KOPT-K1 (cell line): ENCODE results near the gene MYCBP2.

Source experiments
- H3K27ac ChIP-seq: fragments of 200-600 bp; sonication (generic); 2 replicates; pipeline ENCODE4 v1.5.1; 2016; ENCODE audit warnings: antibody characterized with exemption, mild to moderate bottlenecking, low read depth, low read length; ENCODE audit not compliant: poor library complexity, severe bottlenecking
- H3K36me3 ChIP-seq: fragments of 200-600 bp; sonication (generic); 2 replicates; pipeline ENCODE4 v1.5.1; 2017; ENCODE audit warnings: antibody characterized with exemption, mild to moderate bottlenecking, low read length, moderate library complexity; ENCODE audit not compliant: insufficient read depth
- H3K9me3 ChIP-seq: fragments of 200-600 bp; sonication (generic); 2 replicates; pipeline ENCODE4 v1.5.1; 2017; ENCODE audit warnings: antibody characterized with exemption, low read length, mild to moderate bottlenecking; ENCODE audit not compliant: insufficient read depth, poor library complexity, severe bottlenecking

Gene MYCBP2

GRCh38 chr13:77094773-77095172 is 232.1 kb downstream of the MYCBP2 start:
- Histone ChIP-seq H3K9me3 (no peaks in the 10 kb centered on the region), H3K27ac (no peak overlapping the region), H3K36me3 (peaks cover 96% of the 10 kb centered on the region)

- Histone ChIP-seq H3K27ac (no peak overlapping the region), H3K9me3 (no peaks in the 10 kb centered on the region), H3K36me3 (peaks cover 95% of the 10 kb centered on the region)
These were observed 233.2 kb downstream of the MYCBP2 start for GRCh38 chr13:77093735-77094134.

DNA sequence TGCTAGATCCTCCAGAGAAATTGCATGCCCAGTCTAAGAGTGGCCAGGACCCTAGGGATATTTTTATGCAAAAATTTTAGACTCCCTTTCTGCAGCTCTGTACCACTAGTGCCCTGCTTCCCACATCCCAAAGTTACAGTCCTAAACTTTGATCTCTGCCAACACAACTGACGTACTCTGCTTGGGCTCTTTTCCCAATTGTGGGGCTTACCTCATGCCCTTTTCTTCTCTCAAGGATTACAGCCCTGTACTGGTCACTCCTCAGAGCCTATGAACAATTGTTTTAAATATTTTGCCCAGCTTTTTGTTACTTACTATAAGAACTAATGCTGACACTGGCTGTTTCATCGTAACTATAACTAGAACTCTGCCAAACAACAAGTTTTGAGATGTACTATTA is 242.1 kb downstream of the MYCBP2 start:
- Histone ChIP-seq H3K9me3 (peaks cover 6% of the 10 kb centered on the region), H3K36me3 (peaks cover 94% of the 10 kb centered on the region), H3K27ac (no peak overlapping the region)

- peaks cover 99% of the 10 kb centered on the region for H3K36me3 ChIP-seq
- no peak overlapping the region for H3K27ac ChIP-seq
- no peaks in the 10 kb centered on the region for H3K9me3 ChIP-seq
These were observed 246.9 kb downstream of the MYCBP2 start for GRCh38 chr13:77079902-77080413.

- H3K36me3 ChIP-seq, result peaks cover 86% of the 10 kb centered on the region
- no peaks in the 10 kb centered on the region for H3K9me3 ChIP-seq
These were observed 259.4 kb downstream of the MYCBP2 start for GRCh38 chr13:77067519-77067918.

GRCh38 chr13:77065461-77066147 is 261.3 kb downstream of the MYCBP2 start:
- Histone ChIP-seq H3K27ac (no peak overlapping the region), H3K36me3 (peaks cover 93% of the 10 kb centered on the region)

More at GRCh38 chr13:77067519-77067918, 259.4 kb downstream of the MYCBP2 start:
- H3K27ac ChIP-seq, result no peak overlapping the region

GRCh38 chr13:77062097-77062496 is 264.8 kb downstream of the MYCBP2 start:
- peaks cover 97% of the 10 kb centered on the region for H3K36me3 ChIP-seq
- no peak overlapping the region for H3K27ac ChIP-seq
- no peaks in the 10 kb centered on the region for H3K9me3 ChIP-seq

More at GRCh38 chr13:77065461-77066147, 261.3 kb downstream of the MYCBP2 start:
- H3K9me3 ChIP-seq, result no peaks in the 10 kb centered on the region

DNA sequence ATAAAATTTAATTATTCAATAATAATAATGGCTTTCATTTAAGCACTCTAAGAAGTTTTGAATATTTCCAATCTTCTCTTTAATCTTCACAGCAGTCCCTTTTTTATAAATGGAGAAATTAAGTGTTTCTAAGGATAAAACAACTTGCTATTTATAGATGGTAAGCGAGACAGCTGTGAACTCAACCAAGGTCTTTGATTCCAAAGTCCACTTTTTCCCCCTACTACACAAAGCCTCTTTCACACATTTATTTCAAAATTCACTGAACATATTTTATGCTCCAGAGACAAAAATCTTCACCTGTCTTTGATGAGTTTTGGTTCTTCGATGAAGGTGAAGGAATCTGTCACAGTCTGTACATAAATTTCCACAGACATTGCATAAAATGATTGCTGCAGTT is 265.5 kb downstream of the MYCBP2 start:
- Histone ChIP-seq H3K9me3 (no peaks in the 10 kb centered on the region), H3K36me3 (peaks cover 98% of the 10 kb centered on the region), H3K27ac (no peak overlapping the region)

GRCh38 chr13:77056886-77057285 is 270.0 kb downstream of the MYCBP2 start:
- Histone ChIP-seq H3K27ac (no peak overlapping the region), H3K9me3 (no peaks in the 10 kb centered on the region), H3K36me3 (peaks cover 96% of the 10 kb centered on the region)

DNA sequence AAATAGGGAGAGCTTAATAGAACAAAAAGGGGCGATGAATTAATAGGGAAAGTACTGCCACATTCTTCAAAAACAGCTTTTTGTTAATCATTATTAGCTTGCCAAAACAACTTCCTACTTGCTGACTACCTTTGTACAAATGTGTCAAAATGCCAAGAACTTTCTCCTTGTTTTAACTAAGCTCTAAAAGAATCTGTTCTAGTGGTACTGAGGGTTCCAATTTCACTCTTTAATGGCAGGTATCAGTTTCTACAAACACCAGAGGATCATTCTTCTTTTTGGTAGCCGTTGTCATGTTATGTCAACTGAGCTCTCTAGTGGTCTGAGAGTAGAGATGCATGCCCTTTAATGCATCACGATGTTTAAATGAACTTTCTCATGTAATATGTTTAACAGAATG is 270.5 kb downstream of the MYCBP2 start:
- H3K27ac ChIP-seq, result no peak overlapping the region
- peaks cover 96% of the 10 kb centered on the region for H3K36me3 ChIP-seq
- H3K9me3 ChIP-seq, result no peaks in the 10 kb centered on the region

- H3K9me3 ChIP-seq, result no peaks in the 10 kb centered on the region
- H3K36me3 ChIP-seq, result peaks cover 96% of the 10 kb centered on the region
- H3K27ac ChIP-seq, result no peak overlapping the region
These were observed 271.7 kb downstream of the MYCBP2 start for GRCh38 chr13:77055158-77055557.

GRCh38 chr13:77053192-77053591 is 273.7 kb downstream of the MYCBP2 start:
- Histone ChIP-seq H3K27ac (no peak overlapping the region), H3K9me3 (no peaks in the 10 kb centered on the region), H3K36me3 (peaks cover 98% of the 10 kb centered on the region)

DNA sequence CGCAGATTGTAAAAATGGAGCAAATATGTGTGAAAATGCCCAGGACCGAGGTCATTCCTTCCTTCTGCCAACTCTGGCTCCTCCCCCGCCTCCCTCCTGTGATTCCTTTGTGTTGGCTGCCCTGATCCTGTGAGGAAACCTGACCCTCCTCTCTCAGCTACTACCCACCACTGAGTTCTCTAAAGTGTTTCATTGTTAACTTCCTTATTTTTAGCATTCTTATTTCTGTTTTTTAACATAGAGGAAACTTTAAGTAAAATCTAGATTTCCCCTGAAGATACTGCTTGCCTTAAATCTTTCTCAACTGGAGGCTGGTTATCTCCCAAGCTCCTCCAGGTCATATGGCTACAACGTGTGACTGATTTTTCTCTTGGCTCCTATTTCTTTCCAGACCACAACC is 278.2 kb downstream of the MYCBP2 start:
- H3K9me3 ChIP-seq, result no peaks in the 10 kb centered on the region
- no peak overlapping the region for H3K27ac ChIP-seq
- H3K36me3 ChIP-seq, result peaks cover 96% of the 10 kb centered on the region

- Histone ChIP-seq H3K27ac (no peak overlapping the region), H3K36me3 (peaks cover 97% of the 10 kb centered on the region)
These were observed 279.1 kb downstream of the MYCBP2 start for GRCh38 chr13:77047649-77048343.

DNA sequence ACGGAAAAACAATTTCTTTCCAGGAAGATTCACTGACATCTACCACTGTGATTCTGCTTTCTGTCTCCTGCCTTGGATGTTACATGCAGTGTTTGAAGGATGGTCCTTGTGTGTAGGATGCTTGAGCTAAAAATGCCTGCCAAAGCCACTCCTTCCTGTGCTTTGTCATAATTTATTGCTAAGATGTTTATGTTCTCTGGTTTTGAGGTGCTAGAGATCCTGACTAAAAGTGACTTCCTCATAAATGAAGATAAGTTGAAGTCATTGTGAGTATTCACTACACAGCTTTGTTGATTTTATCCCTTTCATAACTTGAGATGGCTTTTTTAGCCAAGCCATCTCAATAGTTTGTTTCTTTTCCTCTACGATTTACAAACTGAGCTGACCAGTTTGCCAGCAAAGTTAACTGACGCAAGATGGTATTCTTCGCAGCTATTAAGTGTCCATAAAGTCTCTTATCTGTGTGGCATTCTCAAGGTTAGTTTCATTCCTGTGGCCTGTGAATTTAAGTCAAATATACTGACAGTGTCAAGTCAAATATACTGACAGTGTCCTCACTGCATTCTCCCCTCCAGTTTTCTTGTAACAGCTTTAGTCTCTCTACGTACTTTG is 284.2 kb downstream of the MYCBP2 start:
- Histone ChIP-seq H3K27ac (no peak overlapping the region), H3K9me3 (no peaks in the 10 kb centered on the region), H3K36me3 (peaks cover 48% of the 10 kb centered on the region)

More at GRCh38 chr13:77047649-77048343, 279.1 kb downstream of the MYCBP2 start:
- no peaks in the 10 kb centered on the region for H3K9me3 ChIP-seq
